ENCODE data around the gene SERPINB10.

SERPINB10 gene, protein sequence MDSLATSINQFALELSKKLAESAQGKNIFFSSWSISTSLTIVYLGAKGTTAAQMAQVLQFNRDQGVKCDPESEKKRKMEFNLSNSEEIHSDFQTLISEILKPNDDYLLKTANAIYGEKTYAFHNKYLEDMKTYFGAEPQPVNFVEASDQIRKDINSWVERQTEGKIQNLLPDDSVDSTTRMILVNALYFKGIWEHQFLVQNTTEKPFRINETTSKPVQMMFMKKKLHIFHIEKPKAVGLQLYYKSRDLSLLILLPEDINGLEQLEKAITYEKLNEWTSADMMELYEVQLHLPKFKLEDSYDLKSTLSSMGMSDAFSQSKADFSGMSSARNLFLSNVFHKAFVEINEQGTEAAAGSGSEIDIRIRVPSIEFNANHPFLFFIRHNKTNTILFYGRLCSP

GRCh38 chr18:63907664-63908063 lies at the start of gene SERPINB10:
SERPINB10 (plus strand) TSS chr18:63907958; CDS start chr18:63915511, 7,553 bp downstream.
- DNase-seq (ENCODE audit: low read depth in 2 of 2): no peak

DNA sequence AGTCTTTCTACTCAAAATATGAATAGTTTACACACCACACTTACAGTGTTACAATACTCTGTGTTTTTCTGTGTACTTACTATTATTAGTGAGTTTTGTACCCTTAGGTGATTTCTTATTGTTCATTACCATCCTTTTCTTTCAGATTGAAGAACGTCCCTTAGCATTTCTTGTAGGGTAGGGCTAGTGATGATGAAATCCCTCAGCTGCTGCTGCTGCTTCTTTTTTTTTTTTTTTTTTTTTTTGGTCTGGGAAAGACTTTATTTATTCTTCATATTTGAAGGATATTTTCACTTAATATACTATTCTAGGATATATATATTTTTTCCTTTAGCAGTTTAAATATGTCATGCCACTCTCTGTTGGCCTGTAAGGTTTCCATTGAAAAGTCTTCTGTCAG lies 49.3 kb upstream of the SERPINB10 start:
- DNase-seq (ENCODE audit: low read depth in 2 of 2): no peak

GRCh38 chr18:63859781-63860475 lies 47.8 kb upstream of the SERPINB10 start:
- no peak for DNase-seq (ENCODE audit: low read depth in 2 of 2)

DNA sequence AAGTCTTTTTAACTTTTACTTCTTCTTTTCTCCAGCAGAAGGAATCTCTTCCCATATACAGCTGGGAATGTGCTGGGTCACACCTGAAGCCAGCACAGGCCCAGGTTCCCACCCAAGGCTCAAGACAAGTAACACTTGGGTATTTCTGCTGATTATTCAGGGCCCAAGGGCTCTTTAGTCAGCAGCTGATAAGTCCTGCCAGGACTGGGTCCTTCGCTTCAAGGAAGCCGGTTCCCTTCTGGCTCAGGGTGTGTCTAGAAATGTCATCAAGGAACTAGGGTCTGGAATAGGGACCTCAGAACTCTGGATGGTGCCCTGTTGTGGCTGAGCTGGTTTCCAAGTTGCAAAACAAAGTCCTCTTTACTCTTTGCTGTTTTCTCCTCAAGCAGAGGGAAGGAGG lies 47.2 kb upstream of the SERPINB10 start:
- DNase-seq (ENCODE audit: low read depth in 2 of 2): no peak

DNA sequence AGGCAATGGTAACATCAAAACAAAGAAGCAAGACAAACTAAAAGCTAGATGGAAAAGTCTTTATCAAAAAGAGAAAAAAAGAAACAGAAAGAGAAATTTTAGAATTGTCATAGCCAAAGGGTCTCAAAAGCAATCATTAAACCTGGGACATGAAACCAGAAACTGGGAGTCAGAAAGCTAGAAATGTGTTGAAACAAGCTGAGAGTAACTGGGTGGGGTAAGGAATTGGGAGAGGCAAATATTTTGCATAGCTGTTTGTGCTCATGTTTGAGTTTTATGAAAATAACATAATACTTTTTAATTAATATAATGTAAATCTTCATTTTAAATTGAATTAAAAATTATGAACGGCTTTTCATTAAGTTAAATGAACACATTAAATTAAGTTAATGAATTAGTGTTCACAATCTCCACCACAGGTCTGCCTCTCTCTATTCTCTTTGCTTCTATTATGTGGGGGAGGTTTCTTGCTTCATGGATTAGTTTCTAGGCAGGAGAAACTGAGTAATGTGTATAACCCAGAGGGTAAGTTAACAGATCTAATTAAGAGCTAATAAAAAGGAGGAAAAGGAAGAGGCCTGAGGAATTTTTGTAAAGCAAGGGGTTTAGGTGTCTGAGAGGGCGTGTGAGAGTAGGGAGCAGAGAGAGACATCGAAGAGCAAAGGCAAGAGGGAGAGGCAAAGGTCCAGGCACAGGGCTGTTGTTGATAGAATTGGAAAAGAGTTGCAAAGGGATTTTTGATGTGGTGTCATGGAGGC lies 40.2 kb upstream of the SERPINB10 start:
- DNase-seq (ENCODE audit: low read depth in 2 of 2): no peak

GRCh38 chr18:63868546-63868945 lies 39.2 kb upstream of the SERPINB10 start:
- DNase-seq (ENCODE audit: low read depth in 2 of 2): no peak

GRCh38 chr18:63869374-63869773 lies 38.4 kb upstream of the SERPINB10 start:
- DNase-seq (ENCODE audit: low read depth in 2 of 2): no peak

GRCh38 chr18:63869851-63870250 lies 37.9 kb upstream of the SERPINB10 start:
- no peak for DNase-seq (ENCODE audit: low read depth in 2 of 2)

GRCh38 chr18:63871836-63872235 lies 35.9 kb upstream of the SERPINB10 start:
- no peak for DNase-seq (ENCODE audit: low read depth in 2 of 2)

DNA sequence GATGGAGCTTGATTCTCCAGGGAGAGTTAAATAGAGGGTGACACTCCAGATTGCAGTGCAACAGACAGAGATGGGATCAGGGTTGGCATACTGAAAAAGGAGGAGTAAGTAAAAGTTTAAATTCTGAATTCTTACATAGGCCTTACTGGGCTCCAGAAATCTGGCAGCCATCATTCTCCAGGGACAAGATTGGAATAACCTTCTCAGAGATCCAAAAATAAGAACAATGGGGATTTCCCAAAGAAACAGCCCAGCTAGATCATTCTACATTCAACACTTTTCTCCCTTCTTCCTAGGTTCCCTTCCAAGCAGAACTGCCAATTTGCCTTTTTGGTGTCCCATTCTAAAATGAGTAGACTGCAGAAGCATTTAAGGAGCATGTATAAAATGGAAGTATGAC lies 35.2 kb upstream of the SERPINB10 start:
- DNase-seq (ENCODE audit: low read depth in 2 of 2): no peak

DNA sequence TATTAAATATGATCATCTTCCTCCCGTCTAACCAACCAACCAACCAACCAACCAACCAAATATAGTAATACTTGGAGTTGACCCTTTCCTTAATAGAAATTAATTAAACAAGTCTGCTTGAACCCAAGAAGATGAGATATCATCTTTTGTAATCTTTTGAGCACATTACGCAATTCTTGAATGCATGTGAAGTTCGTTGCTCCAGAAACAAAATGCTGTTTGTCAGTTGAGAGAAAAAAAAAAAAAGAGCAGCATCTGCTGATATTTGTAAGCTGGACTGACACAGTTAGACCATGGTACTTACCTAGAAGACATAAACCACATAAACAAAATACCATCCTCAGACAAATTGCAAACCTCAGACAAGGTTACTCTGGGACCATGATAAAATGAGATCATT lies 29.4 kb upstream of the SERPINB10 start:
- no peak for DNase-seq (ENCODE audit: low read depth in 2 of 2)

DNA sequence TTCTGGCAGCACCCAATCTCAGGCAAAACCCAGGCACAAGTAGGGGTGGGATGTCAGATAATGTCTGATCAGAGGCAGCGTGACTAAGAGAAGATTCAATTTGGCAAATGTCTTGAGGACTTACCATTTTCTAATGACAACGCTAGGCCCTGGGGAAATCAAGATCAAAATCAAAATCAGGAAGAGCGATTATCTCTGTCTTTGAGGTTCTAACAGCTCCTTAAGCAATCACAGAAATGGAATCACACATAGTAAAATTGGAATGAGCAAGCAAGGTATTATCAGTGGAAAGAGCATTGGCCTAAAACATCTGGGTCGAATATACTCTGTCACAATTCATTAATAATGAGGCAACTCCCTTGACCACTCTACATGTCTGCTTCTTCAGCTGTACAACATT lies 28.8 kb upstream of the SERPINB10 start:
- DNase-seq (ENCODE audit: low read depth in 2 of 2): no peak

GRCh38 chr18:63879709-63880108 lies 28.0 kb upstream of the SERPINB10 start:
- no peak for DNase-seq (ENCODE audit: low read depth in 2 of 2)

- DNase-seq (ENCODE audit: low read depth in 2 of 2): no peak
Observed at GRCh38 chr18:63881851-63882250, 25.9 kb upstream of the SERPINB10 start.

- no peak for DNase-seq (ENCODE audit: low read depth in 2 of 2)
Observed at GRCh38 chr18:63882333-63883141, 25.2 kb upstream of the SERPINB10 start.

GRCh38 chr18:63883617-63884016 lies 24.1 kb upstream of the SERPINB10 start:
- DNase-seq (ENCODE audit: low read depth in 2 of 2): no peak

GRCh38 chr18:63887424-63887823 lies 20.3 kb upstream of the SERPINB10 start, which contains the start of gene SERPINB2:
SERPINB2 (plus strand) TSS chr18:63887705; CDS start chr18:63891445, 3,740 bp downstream.
- DNase-seq (ENCODE audit: low read depth in 2 of 2): no peak

- no peak for DNase-seq (ENCODE audit: low read depth in 2 of 2)
Observed at GRCh38 chr18:63888470-63889190, 19.1 kb upstream of the SERPINB10 start.

DNA sequence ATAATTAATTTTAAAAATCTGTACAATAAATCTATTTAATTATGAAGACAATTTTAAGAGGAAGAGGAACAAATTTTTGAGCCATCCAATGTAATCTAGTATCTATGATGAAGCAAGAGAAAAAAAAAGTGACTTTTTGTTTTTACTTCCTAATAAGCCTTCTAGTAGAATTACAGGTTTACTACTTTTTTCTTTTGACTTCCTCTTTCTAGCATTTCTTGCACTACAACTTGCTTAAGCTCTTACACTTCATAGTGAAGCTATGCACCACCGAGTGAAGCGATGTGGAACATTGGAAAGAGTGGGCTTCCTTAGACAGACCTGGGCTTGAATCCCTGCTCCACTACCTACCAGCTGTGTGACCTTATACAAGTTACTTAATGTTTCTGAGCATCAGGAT lies 18.1 kb upstream of the SERPINB10 start:
- no peak for DNase-seq (ENCODE audit: low read depth in 2 of 2)

DNA sequence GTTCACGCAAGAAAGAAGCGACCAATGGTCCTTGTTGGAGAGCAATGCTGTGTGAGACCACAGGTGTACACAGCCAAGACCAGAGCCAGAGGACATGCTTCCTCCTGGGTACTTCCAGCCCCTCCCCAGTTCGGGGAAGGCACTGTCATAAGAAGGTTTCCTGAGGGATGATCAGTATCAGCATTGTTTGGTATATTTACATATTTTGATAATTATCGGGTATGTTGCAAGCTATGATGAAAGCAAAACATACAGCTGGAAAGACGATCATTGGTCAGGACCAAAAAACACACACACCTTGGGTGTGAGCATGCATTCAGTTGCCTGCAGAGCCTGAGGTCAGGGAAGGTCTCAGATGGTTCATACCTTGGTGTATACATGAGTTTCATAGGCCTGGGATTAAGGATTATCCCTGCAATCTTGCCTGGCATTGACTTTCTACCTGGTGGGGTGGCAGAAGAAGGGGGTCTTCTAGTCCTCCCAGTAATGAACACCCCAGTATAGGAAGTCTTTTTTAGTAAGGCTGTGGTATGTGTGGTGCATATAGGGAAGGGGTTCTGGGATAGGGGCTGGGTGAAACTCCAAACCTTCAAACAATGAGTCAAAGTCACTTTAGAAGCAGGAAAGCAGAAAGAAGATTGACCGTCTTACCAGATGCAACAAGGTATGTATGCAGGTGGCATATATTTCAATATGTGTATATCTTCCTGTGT lies 17.4 kb upstream of the SERPINB10 start:
- no peak for DNase-seq (ENCODE audit: low read depth in 2 of 2)

Measured in stimulated activated CD8-positive, alpha-beta memory T cell treated with anti-CD3 and anti-CD28 coated beads, Interleukin-7, amount 100 ng/mL, for 1 hour (primary cell).